Measurements from ENCODE around the gene HES4.
A peak's percentile ranks its signal among the peaks of the same experiment; 100 is the strongest.

HES4 gene

GRCh38 chr1:965526-966134 lies 34.3 kb downstream of the HES4 start:
- DNase-seq (ENCODE audit: low read depth in 2 of 2): no peak

GRCh38 chr1:964691-965525 lies 35.0 kb downstream of the HES4 start:
- no peak for DNase-seq (ENCODE audit: low read depth in 2 of 2)

- no peak for DNase-seq (ENCODE audit: low read depth in 2 of 2)
Observed at GRCh38 chr1:963746-964525, 36.0 kb downstream of the HES4 start.

- no peak for DNase-seq (ENCODE audit: low read depth in 2 of 2)
Observed at GRCh38 chr1:963301-963651, 36.6 kb downstream of the HES4 start.

- no peak for DNase-seq (ENCODE audit: low read depth in 2 of 2)
Observed at GRCh38 chr1:962381-963300, 37.3 kb downstream of the HES4 start.

GRCh38 chr1:961132-961669 lies 38.7 kb downstream of the HES4 start:
- no peak for DNase-seq (ENCODE audit: low read depth in 2 of 2)

GRCh38 chr1:960363-961131 lies 39.4 kb downstream of the HES4 start, which contains the start of gene KLHL17:
TSS of gene KLHL17 (plus strand) at chr1:960584. CDS start at chr1:960694, 110 bp downstream.
- peak; percentile 75 to 86 for DNase-seq (ENCODE audit: low read depth in 2 of 2)

- no peak for DNase-seq (ENCODE audit: low read depth in 2 of 2)
Observed at GRCh38 chr1:959731-960362, 40.0 kb downstream of the HES4 start.

- DNase-seq (ENCODE audit: low read depth in 2 of 2): peak; percentile 99
Observed at GRCh38 chr1:958823-959730, 40.8 kb downstream of the HES4 start, which contains the start of gene NOC2L. TSS of gene NOC2L (minus strand) at chr1:959256. CDS start at chr1:959240, 16 bp downstream.

- DNase-seq (ENCODE audit: low read depth in 2 of 2): no peak
Observed at GRCh38 chr1:956636-957035, 43.3 kb downstream of the HES4 start.

GRCh38 chr1:955474-955873 lies 44.4 kb downstream of the HES4 start:
- DNase-seq (ENCODE audit: low read depth in 2 of 2): no peak

- DNase-seq (ENCODE audit: low read depth in 2 of 2): no peak
Observed at GRCh38 chr1:954927-955326, 45.0 kb downstream of the HES4 start.

- no peak for DNase-seq (ENCODE audit: low read depth in 2 of 2)
Observed at GRCh38 chr1:953524-954320, 46.2 kb downstream of the HES4 start.

- DNase-seq (ENCODE audit: low read depth in 2 of 2): no peak
Observed at GRCh38 chr1:952603-953002, 47.3 kb downstream of the HES4 start.

- no peak for DNase-seq (ENCODE audit: low read depth in 2 of 2)
Observed at GRCh38 chr1:952201-952600, 47.7 kb downstream of the HES4 start.

GRCh38 chr1:951364-951763 lies 48.5 kb downstream of the HES4 start:
- DNase-seq (ENCODE audit: low read depth in 2 of 2): no peak

- DNase-seq (ENCODE audit: low read depth in 2 of 2): no peak
Observed at GRCh38 chr1:950881-951280, 49.0 kb downstream of the HES4 start.

- DNase-seq (ENCODE audit: low read depth in 2 of 2): no peak
Observed at GRCh38 chr1:950268-950667, 49.6 kb downstream of the HES4 start.
